Astrocyte of the hippocampus (primary cell): ENCODE measurements around the gene WDR74.
"Not testable (repeated sequence)": the region's sequence is repeated elsewhere in the genome, so short reads cannot be mapped to it uniquely, and the experiment has no call there.

Experiments
- DNase-seq: peaks from one replicate; pipeline ENCODE4 v3.0.0; 2011; ENCODE audit warnings: low read depth, low spot score

WDR74 gene

GRCh38 chr11:62839050-62839945 lies at the start of gene WDR74:
WDR74 (minus strand) TSS chr11:62839590; CDS start chr11:62839570, 20 bp downstream.
- peak; percentile 96 for DNase-seq

GRCh38 chr11:62889126-62889483 lies 49.7 kb upstream of the WDR74 start:
- DNase-seq = no peak

- no peak for DNase-seq
Measured at GRCh38 chr11:62888406-62888805, 49.0 kb upstream of the WDR74 start.

GRCh38 chr11:62885137-62885750 lies 45.9 kb upstream of the WDR74 start:
- no peak for DNase-seq

GRCh38 chr11:62883673-62884072 lies 44.3 kb upstream of the WDR74 start:
- peak; percentile 55 for DNase-seq

- peak; percentile 23 for DNase-seq
Measured at GRCh38 chr11:62882788-62883501, 43.6 kb upstream of the WDR74 start.

- DNase-seq = no peak
Measured at GRCh38 chr11:62882431-62882749, 43.0 kb upstream of the WDR74 start.

GRCh38 chr11:62881579-62882430 lies 42.4 kb upstream of the WDR74 start:
- DNase-seq = peak; percentile 98

- peak; percentile 95 for DNase-seq
Measured at GRCh38 chr11:62880803-62881578, 41.6 kb upstream of the WDR74 start, which contains the start of gene SLC3A2. SLC3A2 (plus strand) TSS chr11:62880896; CDS start chr11:62881024, 128 bp downstream.

- DNase-seq = peak; percentile 66
Measured at GRCh38 chr11:62880231-62880802, 40.9 kb upstream of the WDR74 start.

GRCh38 chr11:62879235-62879978 lies 40.0 kb upstream of the WDR74 start:
- peak; percentile 35 for DNase-seq

GRCh38 chr11:62876712-62877111 lies 37.3 kb upstream of the WDR74 start:
- DNase-seq = no peak

GRCh38 chr11:62875698-62876478 lies 36.5 kb upstream of the WDR74 start:
- no peak for DNase-seq

GRCh38 chr11:62874851-62875250 lies 35.5 kb upstream of the WDR74 start:
- DNase-seq = no peak

- DNase-seq = no peak
Measured at GRCh38 chr11:62865635-62866034, 26.2 kb upstream of the WDR74 start.

GRCh38 chr11:62863687-62864335 lies 24.4 kb upstream of the WDR74 start:
- no peak for DNase-seq

- not testable (repeated sequence) for DNase-seq
Measured at GRCh38 chr11:62861564-62862192, 22.3 kb upstream of the WDR74 start.
